Astrocyte of the hippocampus (primary cell): ENCODE data around the gene ADGRD2.

Source experiments
- DNase-seq: peaks from one replicate; pipeline ENCODE4 v3.0.0; 2011; ENCODE audit warnings: low read depth, low spot score

The ADGRD2 gene

DNA sequence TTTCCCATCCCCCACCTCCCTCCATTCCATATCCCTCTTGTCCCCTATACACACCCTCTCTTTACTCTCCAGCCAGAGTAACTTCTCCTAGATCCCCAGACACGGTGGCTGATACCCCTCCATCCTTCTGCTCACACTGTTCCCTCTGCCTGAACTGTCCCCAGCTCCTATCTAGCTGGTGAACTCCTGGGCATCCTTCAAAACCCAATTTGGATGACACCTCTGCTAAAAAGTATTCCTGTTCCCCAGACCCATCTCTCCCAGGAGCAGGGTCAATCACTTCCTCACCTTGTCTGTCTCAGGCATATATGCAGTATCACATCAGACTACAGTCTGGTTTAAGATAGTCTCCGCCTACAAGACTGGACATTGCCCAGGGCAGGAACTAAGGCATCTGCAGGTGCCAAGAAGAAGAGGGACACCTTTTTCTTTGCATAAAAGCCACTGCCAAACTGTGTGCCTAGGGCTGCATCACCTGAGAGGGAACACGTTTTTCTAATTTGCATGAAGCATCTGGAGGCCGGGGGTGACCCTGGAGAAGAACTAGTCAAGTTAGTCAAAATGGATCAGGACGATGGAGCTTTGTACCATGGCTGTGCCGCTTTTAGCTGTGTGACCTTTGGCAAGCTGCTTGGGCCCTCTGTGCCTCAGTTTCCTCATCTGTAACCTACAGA, 29.8 kb downstream of the ADGRD2 start:
- no peak for DNase-seq

GRCh38 chr9:124480621-124480981, 30.4 kb downstream of the ADGRD2 start:
- peak; percentile 49 for DNase-seq

DNA sequence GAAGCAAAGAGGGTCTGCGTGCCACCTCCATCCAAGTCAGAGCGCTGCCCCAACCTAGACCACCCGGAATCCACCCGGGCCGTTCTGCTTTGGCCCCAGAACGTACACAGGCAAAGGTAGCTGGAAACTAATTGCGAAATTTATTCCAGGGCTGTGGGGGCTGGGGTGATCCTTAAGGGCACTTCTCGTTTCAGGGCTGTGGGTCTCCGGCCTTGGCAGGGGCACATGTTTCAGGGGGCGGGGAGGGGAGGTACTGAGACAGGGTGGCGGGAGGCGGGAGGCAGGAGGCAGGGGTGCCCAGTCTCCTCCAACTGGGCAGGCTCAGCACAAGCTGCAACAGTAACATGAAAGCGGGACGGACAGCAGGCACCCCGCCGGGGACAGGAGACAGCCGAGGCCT, 30.9 kb downstream of the ADGRD2 start:
- no peak for DNase-seq

DNA sequence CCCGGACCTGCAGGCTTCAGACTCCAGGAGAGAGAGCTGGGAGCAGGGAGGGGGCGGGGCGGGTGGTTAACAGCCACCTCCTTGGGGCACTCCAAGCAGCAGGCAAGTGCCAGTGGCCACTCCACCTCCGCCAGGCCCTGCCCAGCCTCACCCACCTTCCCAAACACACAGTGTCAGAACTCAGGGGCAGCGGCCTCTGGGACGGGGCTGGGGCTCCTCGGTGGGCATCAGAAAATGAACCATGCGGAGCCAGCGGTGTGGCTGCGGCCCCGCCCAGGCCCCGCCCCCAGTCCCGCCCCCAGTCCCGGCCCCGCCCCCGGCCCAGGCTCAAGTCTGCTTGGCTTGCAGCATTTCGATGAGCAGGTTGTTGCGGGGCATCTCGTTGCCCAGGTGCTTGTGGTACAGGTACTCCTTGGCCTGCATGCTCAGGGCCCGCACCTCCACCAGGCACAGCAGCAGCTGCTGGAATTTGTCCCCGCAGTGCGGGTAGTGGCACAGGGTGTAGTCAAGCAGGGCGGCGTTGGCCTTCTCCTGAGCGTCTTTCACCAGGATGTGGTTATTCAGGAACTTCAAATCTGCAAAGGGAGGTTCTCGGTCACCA, 32.3 kb downstream of the ADGRD2 start:
- DNase-seq = no peak

DNA sequence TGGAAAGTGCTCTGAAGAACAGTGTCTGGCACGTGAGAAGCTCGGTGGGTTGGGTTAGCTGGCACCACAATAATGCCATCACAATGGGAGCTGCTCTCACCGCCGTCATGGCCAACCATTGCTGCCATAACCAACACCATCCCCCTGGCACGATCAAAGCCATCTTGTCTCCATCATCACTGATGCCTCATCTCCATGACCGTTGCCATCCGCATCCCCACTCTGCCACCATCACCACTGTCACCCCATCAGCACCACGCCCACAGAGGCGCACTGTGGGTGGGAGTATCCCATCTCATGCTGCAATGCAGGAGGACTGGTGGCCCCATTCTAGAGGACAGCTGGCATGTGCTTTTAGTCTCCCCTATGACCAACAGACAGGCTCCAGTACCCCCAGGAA, 33.2 kb downstream of the ADGRD2 start:
- no peak for DNase-seq

- no peak for DNase-seq
Observed at GRCh38 chr9:124485201-124485600, 35.0 kb downstream of the ADGRD2 start.

DNA sequence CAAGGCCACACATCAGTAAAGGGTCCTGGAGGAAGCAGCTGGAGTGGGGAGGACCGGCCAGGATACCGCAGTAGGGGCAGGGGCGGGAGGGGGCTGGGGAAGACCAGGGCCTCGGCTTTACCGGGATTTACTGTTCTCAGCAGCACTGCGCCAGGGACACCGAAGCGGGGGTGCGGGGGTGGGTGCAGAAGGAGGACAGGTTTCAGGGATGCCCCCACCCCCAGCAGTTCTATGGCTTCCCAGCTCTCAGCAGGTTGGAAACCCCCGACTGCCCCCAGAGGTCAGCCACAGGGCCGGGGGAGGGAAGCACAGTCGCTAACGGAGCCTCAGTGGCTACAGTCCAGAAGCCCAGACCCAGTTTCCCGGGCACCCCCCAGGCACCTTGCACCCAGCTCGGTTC, 35.7 kb downstream of the ADGRD2 start:
- DNase-seq = no peak

DNA sequence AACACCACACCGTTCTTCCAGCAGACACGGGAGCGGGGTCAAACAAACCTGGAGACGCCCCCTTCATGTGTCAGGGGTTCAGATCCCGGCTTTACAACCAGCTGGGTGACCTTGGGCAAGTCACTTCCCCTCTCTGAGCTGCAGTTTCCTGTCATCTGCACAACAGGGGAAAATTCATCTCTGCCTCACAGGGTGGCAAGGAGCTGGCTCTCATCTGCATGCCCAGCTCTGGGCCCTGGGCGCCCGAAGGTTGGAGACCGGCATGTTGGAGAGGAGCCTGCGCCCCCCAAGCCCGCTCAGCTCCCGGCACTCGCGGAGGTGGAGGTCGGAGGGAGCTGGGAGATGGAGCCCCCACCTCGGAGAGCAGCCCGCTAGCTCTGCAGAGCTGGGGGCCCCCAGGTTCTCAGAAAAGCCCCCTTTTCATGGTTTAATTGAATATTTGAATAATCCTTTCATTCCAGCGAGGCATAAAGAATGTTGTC, 36.6 kb downstream of the ADGRD2 start:
- no peak for DNase-seq

- no peak for DNase-seq
Observed at GRCh38 chr9:124487260-124488182, 37.3 kb downstream of the ADGRD2 start.

DNA sequence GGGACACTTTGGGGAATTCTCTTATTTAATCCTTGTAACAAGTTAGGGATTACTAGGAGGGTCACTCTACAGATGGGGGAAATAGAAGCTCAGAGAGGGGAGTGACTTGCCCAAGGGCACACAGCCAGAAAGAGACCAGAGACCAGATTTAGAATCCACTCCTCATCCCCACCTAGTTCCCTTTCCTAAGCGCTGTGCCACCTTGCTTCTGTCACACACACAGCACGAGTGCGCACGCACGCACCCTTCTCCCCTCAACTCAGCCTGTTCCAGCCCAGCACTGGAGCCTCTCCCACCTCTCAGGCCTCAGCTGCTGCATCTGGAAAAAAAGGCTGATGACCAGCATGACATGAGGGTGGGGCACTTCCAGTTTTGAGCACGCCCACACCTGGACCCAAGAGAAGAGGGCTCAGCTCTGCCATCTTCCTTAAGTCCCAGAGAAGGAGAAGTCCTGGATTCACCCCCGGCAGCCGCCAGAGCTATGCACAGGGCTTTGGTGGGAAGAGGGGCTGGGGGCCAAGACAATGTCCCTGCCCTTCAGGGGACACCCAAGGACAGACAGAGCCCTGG, 38.5 kb downstream of the ADGRD2 start:
- DNase-seq = no peak

DNA sequence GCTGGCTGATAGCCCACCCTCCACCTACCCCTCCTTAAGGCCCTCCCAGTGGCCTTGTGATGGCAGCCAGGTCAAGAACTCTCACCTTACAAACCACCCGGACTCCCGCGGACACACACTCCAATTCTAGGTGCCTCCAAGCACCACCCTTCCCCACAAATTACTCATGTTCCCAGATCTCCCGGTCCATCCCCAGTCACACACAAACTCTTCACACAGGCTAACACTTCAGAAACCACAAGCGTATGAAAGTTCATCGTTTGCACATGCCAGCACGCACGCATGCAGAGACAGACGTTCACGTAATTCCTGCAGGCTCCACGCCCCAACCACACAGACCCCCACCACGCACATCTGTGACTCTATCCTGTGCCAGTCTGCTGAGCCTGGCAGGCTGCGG, 39.0 kb downstream of the ADGRD2 start:
- DNase-seq = no peak

DNA sequence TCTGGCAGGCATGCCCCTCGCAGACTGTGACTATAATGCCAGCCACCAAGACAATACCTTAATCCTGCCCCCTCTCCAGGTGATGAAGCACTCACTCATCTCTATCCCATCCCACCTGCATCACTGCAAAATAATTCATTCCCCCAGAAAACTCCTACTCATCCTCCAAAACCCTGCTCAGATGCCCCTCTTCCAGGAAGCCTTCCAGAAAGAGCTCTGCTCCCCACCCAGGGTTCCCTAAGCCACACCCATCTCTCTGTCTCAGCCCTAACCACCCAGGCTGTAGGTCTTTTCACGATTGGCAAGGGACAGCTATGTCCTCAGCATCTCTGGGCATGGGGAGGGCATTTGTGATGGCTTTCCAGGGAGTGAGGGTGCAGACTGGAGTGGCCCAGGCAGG, 39.8 kb downstream of the ADGRD2 start:
- no peak for DNase-seq

GRCh38 chr9:124491049-124491975, 41.1 kb downstream of the ADGRD2 start:
- DNase-seq = no peak

DNA sequence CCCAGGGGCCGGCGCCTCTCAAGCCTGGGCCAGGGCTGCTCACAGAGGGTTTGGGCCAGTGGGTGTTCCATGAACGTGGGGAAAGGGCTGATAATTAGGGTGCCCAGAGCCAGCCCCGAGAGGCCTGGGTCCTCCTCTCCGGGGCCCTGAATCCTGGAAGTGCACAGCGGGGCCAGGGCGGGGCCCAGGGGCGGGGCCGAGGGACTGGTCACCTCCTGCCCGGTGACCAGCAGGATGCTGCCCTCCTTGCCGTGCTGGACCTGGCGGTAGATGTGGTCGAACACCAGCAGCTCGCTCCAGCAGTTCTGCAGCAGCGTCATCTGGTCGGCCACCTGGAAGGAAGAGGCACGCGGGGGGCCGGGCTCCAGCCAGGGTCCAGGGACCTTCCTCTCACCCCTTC, 42.6 kb downstream of the ADGRD2 start:
- no peak for DNase-seq

- DNase-seq = no peak
Observed at GRCh38 chr9:124493218-124493617, 43.0 kb downstream of the ADGRD2 start.

- no peak for DNase-seq
Observed at GRCh38 chr9:124493794-124494479, 43.7 kb downstream of the ADGRD2 start.

GRCh38 chr9:124495126-124496074, 45.1 kb downstream of the ADGRD2 start:
- DNase-seq = no peak

DNA sequence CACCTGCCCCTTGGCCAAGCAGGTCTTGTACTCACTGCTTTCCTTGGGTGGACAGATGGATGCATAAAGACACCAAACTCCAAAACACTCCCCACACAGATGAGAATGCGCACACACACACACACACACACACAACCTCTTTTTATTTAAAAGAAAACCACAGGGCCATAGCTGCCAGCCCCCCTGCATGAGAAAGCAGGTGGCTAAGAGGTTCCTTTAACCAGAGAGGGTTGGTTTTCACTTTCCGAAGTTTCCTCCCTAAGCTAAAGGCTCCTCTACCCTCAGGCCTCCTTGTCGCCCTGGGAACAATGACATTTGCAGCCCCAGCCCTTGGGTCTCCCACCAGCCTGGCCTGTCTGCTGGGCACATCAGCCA, 45.8 kb downstream of the ADGRD2 start:
- no peak for DNase-seq

DNA sequence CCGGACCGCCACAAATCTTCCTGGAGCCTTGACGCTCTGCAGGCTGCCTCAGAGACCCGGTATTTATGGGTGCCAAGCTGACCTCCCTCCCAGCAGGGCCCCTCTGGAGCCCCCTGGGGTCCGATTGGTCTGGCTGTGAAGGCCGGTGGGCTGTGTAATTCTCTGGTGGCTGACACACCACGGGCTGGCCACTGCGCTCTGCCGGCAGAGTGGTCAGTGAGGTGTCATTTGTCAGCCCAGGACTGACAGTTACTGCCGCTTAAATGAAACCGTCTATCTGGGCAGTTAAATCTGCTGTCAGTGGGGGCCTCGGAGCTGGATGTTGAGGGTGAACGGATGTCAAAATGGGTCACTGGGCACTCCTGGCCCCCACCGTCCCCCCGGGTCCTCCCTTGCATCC, 46.2 kb downstream of the ADGRD2 start:
- DNase-seq = no peak
